RWPE2 (cell line): Measurements from ENCODE around the gene KCNH5.

Experiments
- ATAC-seq: fragments of 200-7000 bp; cut with Tn5 transposase; 3 replicates; pipeline ENCODE4 v1.9.1; 2021; ENCODE audit warnings: low read depth
- DNase-seq: peaks from one replicate; pipeline ENCODE4 v3.0.0-alpha.2; 2020; ENCODE audit warnings: low spot score
- H3K27ac ChIP-seq: fragments of 450-650 bp; 2 replicates; pipeline ENCODE4 v1.5.1; 2017; ENCODE audit warnings: mild to moderate bottlenecking; ENCODE audit not compliant: poor library complexity, severe bottlenecking
- H3K27me3 ChIP-seq: fragments of 250-450 bp; sonication (Bioruptor Pico); 2 replicates; pipeline ENCODE4 v1.5.1; 2021; ENCODE audit warnings: mild to moderate bottlenecking, moderate library complexity; ENCODE audit not compliant: insufficient read depth, poor library complexity, severe bottlenecking
- H3K36me3 ChIP-seq: fragments of 250-450 bp; sonication (Bioruptor Pico); 2 replicates; pipeline ENCODE4 v1.5.1; 2020; ENCODE audit warnings: low read depth, mild to moderate bottlenecking, moderate library complexity
- H3K4me1 ChIP-seq: fragments of 250-450 bp; sonication (Bioruptor Pico); 2 replicates; pipeline ENCODE4 v1.5.1; 2021; ENCODE audit warnings: mild to moderate bottlenecking, moderate library complexity; ENCODE audit not compliant: insufficient read depth, poor library complexity, severe bottlenecking
- H3K4me3 ChIP-seq: fragments of 250-450 bp; sonication (Bioruptor Pico); 2 replicates; pipeline ENCODE4 v1.5.1; 2021; ENCODE audit warnings: mild to moderate bottlenecking, moderate library complexity; ENCODE audit not compliant: severe bottlenecking
- H3K9me3 ChIP-seq: fragments of 250-450 bp; sonication (Bioruptor Pico); 2 replicates; pipeline ENCODE4 v1.5.1; 2021; ENCODE audit warnings: mild to moderate bottlenecking, moderate library complexity; ENCODE audit not compliant: severe bottlenecking
- CTCF ChIP-seq: fragments of 450-650 bp; IDR thresholded peaks from one replicate; pipeline ENCODE4 v1.5.1; 2017; ENCODE audit warnings: mild to moderate bottlenecking, moderate library complexity; ENCODE audit not compliant: poor library complexity, severe bottlenecking

The KCNH5 gene

GRCh38 chr14:63045234-63045611 is at the start of gene KCNH5:
TSS of gene KCNH5 (minus strand) at chr14:63045458. CDS start at chr14:63045186, 272 bp downstream.
- Histone ChIP-seq H3K36me3 (no peaks in the 10 kb centered on the region), H3K4me3 (peak within 1 kb of the TSS; percentile 27)
- peak; percentile 67 for DNase-seq

GRCh38 chr14:63091394-63091996 is 46.2 kb upstream of the KCNH5 start:
- no peak for ATAC-seq
- Histone ChIP-seq H3K36me3 (no peaks in the 10 kb centered on the region), H3K4me1 (no peaks in the 10 kb centered on the region), H3K27me3 (no peaks in the 10 kb centered on the region), H3K27ac (no peak overlapping the region), H3K9me3 (no peaks in the 10 kb centered on the region), H3K4me3 (no peak overlapping the region)
- TF ChIP-seq CTCF: no peak
- no peak for DNase-seq

More at GRCh38 chr14:63045234-63045611, at the start of gene KCNH5:
- TF ChIP-seq CTCF: no peak
- peak; percentile 86 for ATAC-seq
- Histone ChIP-seq H3K27ac (no peak within 1 kb of the TSS), H3K9me3 (no peaks in the 10 kb centered on the region), H3K27me3 (peaks cover 58% of the 10 kb centered on the region), H3K4me1 (no peaks in the 10 kb centered on the region)

GRCh38 chr14:63088865-63089264 is 43.6 kb upstream of the KCNH5 start:
- H3K4me1 ChIP-seq: no peaks in the 10 kb centered on the region
- TF ChIP-seq CTCF: no peak
- H3K36me3 ChIP-seq: no peaks in the 10 kb centered on the region
- H3K27me3 ChIP-seq: no peaks in the 10 kb centered on the region
- ATAC-seq (no peak), DNase-seq (no peak)
- H3K27ac ChIP-seq: no peak overlapping the region
- H3K9me3 ChIP-seq: peaks cover 6% of the 10 kb centered on the region
- no peak overlapping the region for H3K4me3 ChIP-seq

GRCh38 chr14:63078569-63078968 is 33.3 kb upstream of the KCNH5 start:
- TF ChIP-seq CTCF: no peak
- Histone ChIP-seq H3K4me1 (peaks cover 16% of the 10 kb centered on the region), H3K27ac (no peak overlapping the region), H3K36me3 (no peaks in the 10 kb centered on the region), H3K4me3 (no peak overlapping the region), H3K27me3 (no peaks in the 10 kb centered on the region), H3K9me3 (no peaks in the 10 kb centered on the region)
- ATAC-seq: no peak
- DNase-seq: no peak

- no peaks in the 10 kb centered on the region for H3K36me3 ChIP-seq
- no peak overlapping the region for H3K27ac ChIP-seq
- H3K4me3 ChIP-seq: no peak overlapping the region
- DNase-seq: no peak
- no peak for TF ChIP-seq CTCF
- no peaks in the 10 kb centered on the region for H3K27me3 ChIP-seq
- no peaks in the 10 kb centered on the region for H3K9me3 ChIP-seq
- ATAC-seq: peak; percentile 88
- peaks cover 16% of the 10 kb centered on the region for H3K4me1 ChIP-seq
Measured at GRCh38 chr14:63076488-63076887, 31.2 kb upstream of the KCNH5 start.
